Left renal pelvis (tissue), 4 donors: ENCODE data around the gene MIA. TPM values are rescaled to one million over a fixed set of nuclear protein-coding genes. Genes with fewer than 3 reads are reported as not detected.
"Not testable (repeated sequence)": the region's sequence is repeated elsewhere in the genome, so short reads cannot be mapped to it uniquely, and the experiment has no call there.

ENCODE experiments used
- DNase-seq, 4 donors: peaks; one replicate each; pipeline ENCODE4 v3.0.0-alpha.2; 2013; ENCODE audit warnings: low read depth in 4 of 4, low spot score in 3 of 4
- polyA plus RNA-seq, 4 donors: library from polyadenylated mRNA; unstranded; fragments of 120-200 nt; gene quantifications; one replicate each; pipeline ENCODE4 v1.2.1, GENCODE V29; 2013; ENCODE audit not compliant: insufficient read length in 4 of 4

The MIA gene
- polyA plus RNA-seq, 4 donors = 0.45 to 2.0 (median 1.7) TPM

GRCh38 chr19:40801426-40802299 is 26.3 kb downstream of the MIA start:
- no peak for DNase-seq

DNA sequence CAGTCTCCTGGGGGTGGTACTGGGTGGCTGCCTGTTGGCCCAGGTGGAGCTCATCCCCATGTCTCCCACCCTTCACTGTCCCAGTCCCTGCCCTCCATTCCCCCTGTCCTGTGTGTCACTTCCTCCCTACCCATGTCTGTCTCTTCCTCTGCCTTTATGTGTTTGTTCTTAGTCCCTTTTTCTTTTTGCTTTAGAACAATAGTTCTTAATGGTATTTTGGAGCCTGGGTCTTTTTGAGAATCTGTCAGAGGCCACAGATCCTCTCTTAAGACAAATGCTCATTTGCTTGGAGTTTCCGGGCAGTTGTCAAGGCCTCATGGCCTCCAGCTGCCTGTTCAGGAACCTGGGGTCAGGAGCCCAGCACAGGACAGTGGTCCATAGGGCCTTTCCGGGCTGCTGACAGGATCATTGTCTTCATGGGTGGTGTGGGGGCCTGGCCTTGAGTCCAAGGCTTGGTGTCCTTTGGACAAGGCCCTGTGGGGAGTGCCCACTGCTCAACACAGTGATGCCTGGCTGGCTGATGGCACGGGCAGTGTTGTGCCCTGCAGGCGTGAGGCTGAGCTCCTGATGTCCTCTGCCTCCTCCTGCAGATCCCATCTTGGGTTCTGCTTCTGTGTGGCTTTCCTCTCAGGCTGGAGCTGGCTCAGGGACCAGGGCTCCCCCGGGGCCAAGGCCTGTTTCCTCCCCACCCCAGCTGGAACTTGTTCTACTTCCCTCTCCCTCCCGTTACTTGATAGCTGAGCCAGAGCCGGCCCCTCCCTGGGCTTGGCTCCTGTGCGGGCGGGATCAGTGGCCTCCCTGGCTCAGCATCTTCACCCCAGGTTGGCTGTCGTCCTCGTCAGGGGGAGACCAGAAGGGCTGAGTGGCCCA is 27.2 kb downstream of the MIA start:
- no peak for DNase-seq

GRCh38 chr19:40803170-40803856 is 28.0 kb downstream of the MIA start:
- DNase-seq = no peak

- DNase-seq = no peak
Observed at GRCh38 chr19:40803857-40804782, 28.8 kb downstream of the MIA start.

DNA sequence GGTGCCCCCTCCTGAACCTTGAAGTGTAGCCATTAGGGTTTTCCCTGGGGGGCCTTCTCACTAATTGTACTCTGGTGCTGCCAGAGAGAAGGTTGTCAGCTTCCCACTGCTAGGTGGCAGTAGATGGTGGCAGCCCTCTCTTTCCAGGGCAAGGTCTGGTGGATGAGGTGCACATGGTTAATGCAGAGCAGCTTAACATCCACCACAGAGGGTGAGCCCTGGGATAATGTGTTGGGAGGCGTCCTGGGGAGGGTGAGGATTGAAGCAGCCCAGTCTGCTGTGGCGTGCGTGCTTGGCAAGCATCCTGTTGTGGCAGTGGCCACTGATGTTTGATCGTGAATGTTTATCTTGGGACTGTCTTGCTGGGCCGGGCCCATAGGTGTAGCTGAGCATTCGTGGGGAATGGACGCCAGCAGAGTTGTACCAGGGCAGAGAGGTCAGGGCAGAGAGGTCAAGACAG is 29.5 kb downstream of the MIA start:
- no peak for DNase-seq

- no peak for DNase-seq
Observed at GRCh38 chr19:40805258-40805868, 30.0 kb downstream of the MIA start.

DNA sequence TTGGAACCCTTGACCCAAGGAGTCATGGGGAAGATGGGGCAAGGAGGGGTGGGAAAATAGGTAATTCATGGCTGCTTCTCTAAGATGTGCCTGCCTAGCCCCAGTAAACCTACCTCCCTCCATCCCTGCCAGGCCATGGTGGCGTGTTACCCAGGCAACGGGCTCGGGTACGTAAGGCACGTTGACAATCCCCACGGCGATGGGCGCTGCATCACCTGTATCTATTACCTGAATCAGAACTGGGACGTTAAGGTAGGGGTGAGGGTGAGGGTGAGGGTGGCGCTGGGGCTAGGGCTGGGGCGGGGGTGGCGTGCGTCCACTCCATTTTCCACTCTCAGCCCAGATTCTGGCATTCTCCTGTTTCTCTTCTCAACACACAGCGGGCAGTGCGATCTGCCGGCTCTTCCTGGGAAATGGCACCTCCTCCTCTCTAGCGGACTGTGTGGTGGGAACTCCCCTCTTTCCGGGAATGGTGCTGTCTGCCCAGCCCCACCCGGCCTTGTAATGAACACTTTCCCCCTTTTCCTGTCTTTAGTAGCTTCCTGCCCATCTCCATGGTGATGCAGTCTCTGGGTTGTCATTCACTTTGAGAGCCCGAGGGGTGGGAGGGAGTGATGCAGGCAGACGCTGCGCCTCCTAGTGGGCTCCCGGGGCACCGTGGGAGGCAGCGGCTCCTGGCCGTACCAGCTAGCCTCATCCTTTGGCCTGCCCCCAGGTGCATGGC is 31.3 kb downstream of the MIA start:
- DNase-seq = peak; percentile 78 to 94 (median 86)

- no peak for DNase-seq
Observed at GRCh38 chr19:40807147-40808020, 32.1 kb downstream of the MIA start.

- DNase-seq = no peak
Observed at GRCh38 chr19:40808021-40808325, 32.7 kb downstream of the MIA start.

GRCh38 chr19:40808497-40808896 is 33.2 kb downstream of the MIA start:
- DNase-seq = no peak

GRCh38 chr19:40809358-40810086 is 34.2 kb downstream of the MIA start:
- DNase-seq = no peak

GRCh38 chr19:40810160-40810559 is 34.8 kb downstream of the MIA start:
- no peak for DNase-seq

DNA sequence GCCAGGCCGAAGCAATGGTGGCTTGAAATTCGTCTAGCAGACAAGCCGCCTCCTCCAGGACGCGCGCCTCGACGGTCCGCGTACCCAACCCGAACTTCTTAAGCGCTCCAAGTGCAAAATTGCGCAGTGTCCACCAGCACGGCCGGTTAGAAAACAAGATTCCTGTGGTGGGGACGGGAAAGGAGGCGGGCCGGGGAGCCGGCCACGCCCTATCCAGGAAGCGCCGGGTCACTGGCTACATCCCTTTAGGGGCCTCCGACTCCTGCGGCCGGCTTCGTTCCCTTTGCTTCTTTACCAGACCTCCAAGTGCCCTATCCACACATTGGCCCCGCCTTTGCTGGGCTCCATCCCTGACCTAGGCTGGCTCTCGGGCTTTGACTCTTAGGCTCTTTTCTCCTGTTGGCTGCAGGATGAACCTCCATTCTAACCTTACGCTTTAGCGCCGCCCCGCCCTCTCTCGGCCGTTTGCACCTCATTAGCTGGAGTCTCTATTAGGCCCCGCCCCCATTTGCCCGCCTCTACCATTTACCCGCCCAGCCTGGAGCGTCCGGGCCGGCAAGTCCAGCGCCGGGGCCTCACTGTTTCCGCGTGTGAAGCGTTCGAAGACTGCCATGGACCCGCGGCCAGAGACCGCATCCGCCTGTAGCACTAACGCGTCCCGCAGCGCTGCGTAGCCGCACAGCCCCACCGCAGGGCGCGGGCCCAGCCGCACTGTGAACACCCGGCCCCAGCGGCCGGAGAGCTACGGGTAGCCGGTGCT is 35.5 kb downstream of the MIA start:
- not testable (repeated sequence) for DNase-seq

GRCh38 chr19:40811478-40812341 is 36.4 kb downstream of the MIA start:
- no peak for DNase-seq

- not testable (repeated sequence) for DNase-seq
Observed at GRCh38 chr19:40812571-40812970, 37.2 kb downstream of the MIA start.

DNA sequence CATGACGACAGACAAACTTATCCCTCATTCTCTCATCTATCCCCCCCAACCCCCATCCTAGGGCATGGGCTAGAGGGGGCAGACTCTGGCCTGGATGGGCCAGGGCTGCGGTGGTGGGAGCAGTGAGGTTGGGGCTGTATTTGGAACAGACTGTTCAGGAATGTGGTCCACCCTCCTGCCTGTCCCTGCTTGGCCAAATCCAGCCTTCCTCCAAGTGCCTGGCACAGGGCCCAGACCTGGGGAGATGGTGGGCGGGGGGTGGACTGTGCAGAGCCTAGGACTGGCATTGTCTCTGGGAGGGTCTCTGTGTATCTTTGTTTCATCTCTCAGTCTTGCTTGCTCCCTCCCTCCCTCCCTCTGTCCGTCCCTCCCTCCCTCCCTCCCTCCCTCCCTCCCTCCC is 37.9 kb downstream of the MIA start:
- no peak for DNase-seq
